Mesendoderm (in vitro differentiated cells): ENCODE data around the gene FUT9.

ENCODE experiments used
- DNase-seq: peaks from one replicate; pipeline ENCODE4 v3.0.0; 2013
- H2AK5ac ChIP-seq: 2 replicates; pipeline ENCODE4 v1.6.1; 2013; ENCODE audit warnings: low read length, inconsistent platforms
- H2BK120ac ChIP-seq: 2 replicates; pipeline ENCODE4 v1.6.1; 2013; ENCODE audit warnings: low read depth, mild to moderate bottlenecking, low read length, moderate library complexity, mixed read lengths
- H2BK15ac ChIP-seq: replicated peaks from 2 replicates; pipeline ENCODE4 v1.6.1; 2013; ENCODE audit warnings: low read depth, mild to moderate bottlenecking, moderate library complexity
- H2BK5ac ChIP-seq: 2 replicates; pipeline ENCODE4 v1.6.1; 2013; ENCODE audit warnings: low read length, inconsistent platforms
- H3K18ac ChIP-seq: 2 replicates; pipeline ENCODE4 v1.6.1; 2013; ENCODE audit warnings: mild to moderate bottlenecking, low read length, mixed read lengths
- H3K23ac ChIP-seq: one replicate; pipeline ENCODE4 v1.6.1; 2013; ENCODE audit warnings: low read length
- H3K27ac ChIP-seq: 2 replicates; pipeline ENCODE4 v1.5.1; 2013; ENCODE audit warnings: low read depth, mild to moderate bottlenecking, inconsistent platforms, low read length, moderate library complexity
- H3K27me3 ChIP-seq: 2 replicates; pipeline ENCODE4 v1.6.1; 2013; ENCODE audit warnings: low read length, control low read depth, mild to moderate bottlenecking, inconsistent platforms; ENCODE audit not compliant: insufficient read depth, poor library complexity
- H3K36me3 ChIP-seq: 2 replicates; pipeline ENCODE4 v1.6.1; 2013; ENCODE audit warnings: low read length, inconsistent platforms; ENCODE audit not compliant: control insufficient read depth, insufficient read depth
- H3K4ac ChIP-seq: one replicate; pipeline ENCODE4 v1.6.1; 2013; ENCODE audit warnings: low read depth, mild to moderate bottlenecking, low read length, moderate library complexity
- H3K4me1 ChIP-seq: 2 replicates; pipeline ENCODE4 v1.6.1; 2013; ENCODE audit warnings: low read depth, low read length, inconsistent platforms; ENCODE audit not compliant: control insufficient read depth
- H3K4me2 ChIP-seq: 2 replicates; pipeline ENCODE4 v1.6.1; 2013; ENCODE audit warnings: low read length
- H3K4me3 ChIP-seq: 2 replicates; pipeline ENCODE4 v1.5.1; 2013; ENCODE audit warnings: mild to moderate bottlenecking, low read length
- H3K56ac ChIP-seq: one replicate; pipeline ENCODE4 v1.6.1; 2013; ENCODE audit warnings: low read length
- H3K79me1 ChIP-seq: 2 replicates; pipeline ENCODE4 v1.6.1; 2013; ENCODE audit warnings: low read length, inconsistent platforms
- H3K79me2 ChIP-seq: 2 replicates; pipeline ENCODE4 v1.6.1; 2013; ENCODE audit warnings: mild to moderate bottlenecking, low read length; ENCODE audit not compliant: control insufficient read depth, insufficient read depth
- H3K9ac ChIP-seq: 2 replicates; pipeline ENCODE4 v1.6.1; 2013; ENCODE audit warnings: low read length, inconsistent platforms
- H4K5ac ChIP-seq: one replicate; pipeline ENCODE4 v1.6.1; 2013; ENCODE audit warnings: low read length
- H4K8ac ChIP-seq: one replicate; pipeline ENCODE4 v1.6.1; 2013; ENCODE audit warnings: low read depth, mild to moderate bottlenecking, control low read depth, low read length, moderate library complexity
- WGBS: extraction: QIAGEN DNeasy Blood & Tissue Kit; methylation state at CpG from one replicate; pipeline ENCODE4 v1.1.7; 2013; ENCODE audit warnings: low lambda C conversion rate, missing lambda C conversion rate; ENCODE audit not compliant: insufficient coverage; ENCODE audit errors: extremely low coverage; 5-methylcytosine and 5-hydroxymethylcytosine counted together

Gene FUT9

DNA sequence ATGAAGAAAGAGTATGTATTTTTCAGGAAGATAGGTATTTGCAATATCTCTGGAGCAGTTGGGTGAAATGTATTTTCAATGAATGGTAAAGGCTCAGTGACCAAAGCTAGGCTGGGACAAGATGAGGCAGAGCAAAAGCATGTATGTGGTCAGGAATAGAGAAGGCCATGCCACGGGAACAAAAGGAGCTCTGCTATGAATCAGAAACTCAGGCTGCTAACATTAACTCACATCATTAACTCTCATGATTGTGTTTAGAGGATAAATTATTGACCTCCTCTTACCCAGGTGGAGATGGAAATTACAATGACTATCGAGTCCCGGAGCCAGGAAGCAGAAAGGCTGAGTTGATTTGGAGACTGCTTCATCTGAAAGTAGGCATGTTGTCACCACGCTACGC lies 220.2 kb downstream of the FUT9 start:
- no peak for DNase-seq
- H3K23ac ChIP-seq, result no peak overlapping the region
- no peaks in the 10 kb centered on the region for H3K4me1 ChIP-seq

DNA sequence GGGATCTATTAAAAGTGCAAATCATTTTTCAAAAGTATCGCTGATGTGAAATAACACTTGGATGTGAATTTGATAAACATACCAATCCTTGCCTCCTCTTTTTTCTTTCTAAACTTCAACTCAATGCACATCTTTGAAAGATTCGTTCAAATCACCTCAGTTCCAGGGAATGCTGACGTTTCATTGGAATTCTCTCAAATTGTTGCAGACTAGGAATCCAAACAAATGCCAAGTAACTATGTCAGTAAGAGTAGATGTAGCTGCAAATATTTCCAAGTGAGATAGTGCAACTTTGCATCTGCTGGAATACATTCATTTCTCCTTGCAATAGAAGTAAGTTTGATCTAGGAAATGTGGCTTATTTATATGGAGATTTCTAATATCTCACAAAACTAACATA lies 220.7 kb downstream of the FUT9 start:
- Histone ChIP-seq H3K79me2 (no peaks in the 10 kb centered on the region), H3K23ac (no peak overlapping the region), H3K18ac (no peak overlapping the region), H2BK5ac (no peak overlapping the region), H3K4me1 (no peaks in the 10 kb centered on the region), H2AK5ac (no peak overlapping the region), H4K8ac (no peak overlapping the region), H3K27me3 (no peaks in the 10 kb centered on the region), H2BK15ac (no peak overlapping the region), H3K4me2 (no peak overlapping the region), H2BK120ac (no peak overlapping the region), H3K9ac (no peak overlapping the region), H3K4ac (no peak overlapping the region), H3K36me3 (no peaks in the 10 kb centered on the region), H3K79me1 (no peaks in the 10 kb centered on the region), H4K5ac (no peak overlapping the region), H3K4me3 (no peak overlapping the region), H3K27ac (no peak overlapping the region), H3K56ac (no peak overlapping the region)
- no CpG with 5 or more reads among the region's 3 CpGs for WGBS
- DNase-seq, result no peak

More for the DNA sequence above, 220.2 kb downstream of the FUT9 start:
- no peak overlapping the region for H2BK15ac ChIP-seq
- no peak overlapping the region for H3K4ac ChIP-seq
- H3K27me3 ChIP-seq, result no peaks in the 10 kb centered on the region
- no CpG with 5 or more reads among the region's 5 CpGs for WGBS
- H3K79me1 ChIP-seq, result no peaks in the 10 kb centered on the region
- no peaks in the 10 kb centered on the region for H3K79me2 ChIP-seq
- no peak overlapping the region for H3K9ac ChIP-seq
- H3K36me3 ChIP-seq, result no peaks in the 10 kb centered on the region
- no peak overlapping the region for H3K4me2 ChIP-seq
- H2BK5ac ChIP-seq, result no peak overlapping the region
- no peak overlapping the region for H3K27ac ChIP-seq
- no peak overlapping the region for H4K8ac ChIP-seq
- no peak overlapping the region for H4K5ac ChIP-seq
- no peak overlapping the region for H3K18ac ChIP-seq
- H3K4me3 ChIP-seq, result no peak overlapping the region
- no peak overlapping the region for H2AK5ac ChIP-seq
- no peak overlapping the region for H2BK120ac ChIP-seq
- H3K56ac ChIP-seq, result no peak overlapping the region

DNA sequence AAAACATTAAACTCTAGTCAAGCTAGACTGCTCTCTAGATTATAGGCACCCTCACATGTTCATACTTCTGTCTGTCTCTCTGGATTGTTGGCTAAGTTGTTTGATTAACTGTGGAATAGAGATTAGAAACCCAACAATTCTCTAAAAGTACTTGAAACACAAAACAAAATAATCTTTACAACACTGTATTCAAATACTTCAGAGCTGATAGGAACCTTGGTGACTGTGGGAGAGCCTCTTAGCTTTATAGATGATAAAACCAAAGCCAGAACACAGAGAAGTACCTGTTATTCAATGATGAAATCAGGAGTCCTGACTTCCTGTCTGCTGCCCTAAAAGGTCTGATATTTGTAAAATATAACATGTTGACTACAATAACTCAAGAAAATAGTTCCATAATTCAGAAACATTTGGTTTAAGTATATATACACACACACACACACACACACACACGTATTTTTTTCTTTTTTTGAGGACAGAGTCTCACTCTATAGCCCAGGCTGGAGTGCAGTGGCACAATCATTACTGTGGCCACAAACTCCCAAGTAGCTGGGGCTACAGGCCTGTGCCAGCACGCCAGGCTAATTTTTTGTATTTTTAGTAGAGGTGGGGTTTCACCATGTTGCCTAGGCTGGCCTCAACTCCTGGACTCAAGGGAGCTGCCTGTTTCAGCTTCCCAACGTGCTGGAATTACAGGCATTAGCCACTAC lies 222.0 kb downstream of the FUT9 start:
- Histone ChIP-seq H3K9ac (no peak overlapping the region), H3K4me1 (no peaks in the 10 kb centered on the region), H3K79me2 (no peaks in the 10 kb centered on the region), H2BK5ac (no peak overlapping the region), H3K18ac (no peak overlapping the region), H3K4me3 (no peak overlapping the region), H3K27ac (no peak overlapping the region), H2BK120ac (no peak overlapping the region), H3K79me1 (no peaks in the 10 kb centered on the region), H3K56ac (no peak overlapping the region), H4K8ac (no peak overlapping the region), H3K4me2 (no peak overlapping the region), H2AK5ac (no peak overlapping the region), H4K5ac (no peak overlapping the region), H3K27me3 (no peaks in the 10 kb centered on the region), H3K36me3 (no peaks in the 10 kb centered on the region), H3K4ac (no peak overlapping the region), H2BK15ac (no peak overlapping the region), H3K23ac (no peak overlapping the region)
- WGBS, result no CpG with 5 or more reads among the region's 3 CpGs
- DNase-seq, result no peak

DNA sequence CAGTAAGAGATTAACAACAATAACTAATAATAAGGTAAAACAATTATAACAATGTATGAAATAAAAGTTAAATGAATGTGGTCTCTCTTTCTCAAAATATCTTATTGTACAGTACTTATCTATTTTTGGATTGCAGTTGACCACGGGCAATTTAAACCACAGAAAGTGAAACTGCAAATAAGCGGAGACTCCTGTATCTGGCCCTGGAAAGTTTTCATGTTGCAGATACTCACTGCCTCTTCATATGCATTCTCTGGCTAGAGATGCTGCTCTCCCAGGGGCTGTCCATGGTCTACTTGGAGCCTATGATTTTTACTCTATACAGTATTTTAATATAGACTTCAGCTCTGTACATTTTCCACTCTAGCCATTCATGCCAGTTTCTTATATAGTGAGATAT lies 230.8 kb downstream of the FUT9 start:
- DNase-seq, result no peak
- Histone ChIP-seq H2BK5ac (no peak overlapping the region), H3K56ac (no peak overlapping the region), H4K8ac (no peak overlapping the region), H2AK5ac (no peak overlapping the region), H3K27me3 (no peaks in the 10 kb centered on the region), H2BK15ac (no peak overlapping the region), H3K4me1 (no peaks in the 10 kb centered on the region), H4K5ac (no peak overlapping the region), H3K4me2 (no peak overlapping the region), H2BK120ac (no peak overlapping the region), H3K36me3 (no peaks in the 10 kb centered on the region), H3K9ac (no peak overlapping the region), H3K79me2 (no peaks in the 10 kb centered on the region), H3K23ac (no peak overlapping the region), H3K18ac (no peak overlapping the region), H3K27ac (no peak overlapping the region), H3K4ac (no peak overlapping the region), H3K4me3 (no peak overlapping the region), H3K79me1 (no peaks in the 10 kb centered on the region)
- WGBS, result no CpG with 5 or more reads among the region's 2 CpGs

DNA sequence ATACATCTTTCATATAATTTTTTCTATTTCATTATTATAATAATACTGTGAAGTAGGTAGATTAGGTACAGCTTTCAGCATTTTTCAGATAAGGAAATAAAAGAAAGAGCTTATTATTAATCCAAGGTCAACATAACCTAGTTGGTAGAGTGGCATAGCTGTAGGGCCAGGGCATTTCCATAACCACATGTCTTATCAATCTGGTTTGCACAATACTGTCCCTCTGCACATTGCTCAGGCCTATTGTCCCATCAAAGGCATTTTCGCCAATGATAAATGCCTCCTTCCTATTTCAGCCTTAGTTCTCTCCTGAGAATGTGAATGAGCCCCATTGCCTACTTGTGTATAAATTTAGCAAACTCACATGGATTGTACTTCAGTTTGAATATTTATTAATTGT lies 234.0 kb downstream of the FUT9 start:
- no peak for DNase-seq
- H2BK15ac ChIP-seq, result no peak overlapping the region
- WGBS, result no CpG with 5 or more reads among the region's 1 CpG

DNA sequence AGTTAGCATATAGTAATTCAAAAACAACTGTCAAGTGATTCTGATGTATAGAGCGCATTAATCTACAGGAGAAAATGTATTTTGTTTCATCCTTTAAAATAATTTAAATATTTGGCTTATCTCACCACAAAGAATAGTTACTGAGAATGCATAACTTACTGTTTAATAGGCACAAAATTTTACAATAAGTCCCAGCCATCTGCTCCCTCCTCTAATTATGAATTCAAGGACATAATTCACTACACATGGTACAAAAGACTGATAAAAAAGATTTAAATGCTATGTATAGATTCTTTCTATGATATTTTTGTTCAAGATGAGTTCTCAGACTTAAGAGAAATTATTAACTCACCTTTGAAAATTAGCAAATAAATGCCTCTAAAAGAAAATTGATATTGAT lies 242.0 kb downstream of the FUT9 start:
- Histone ChIP-seq H4K8ac (no peak overlapping the region), H3K79me1 (no peaks in the 10 kb centered on the region), H3K4me2 (no peak overlapping the region), H3K27me3 (no peaks in the 10 kb centered on the region), H3K56ac (no peak overlapping the region), H3K23ac (no peak overlapping the region), H3K9ac (no peak overlapping the region), H3K36me3 (no peaks in the 10 kb centered on the region), H3K18ac (no peak overlapping the region), H2BK120ac (no peak overlapping the region), H2BK5ac (no peak overlapping the region), H3K4ac (no peak overlapping the region), H2BK15ac (no peak overlapping the region), H4K5ac (no peak overlapping the region), H2AK5ac (no peak overlapping the region), H3K79me2 (no peaks in the 10 kb centered on the region), H3K27ac (no peak overlapping the region), H3K4me3 (no peak overlapping the region), H3K4me1 (no peaks in the 10 kb centered on the region)
- no peak for DNase-seq
- WGBS, result no CpG with 5 or more reads among the region's 1 CpG

More for the DNA sequence above, 234.0 kb downstream of the FUT9 start:
- no peak overlapping the region for H3K27ac ChIP-seq
- H4K8ac ChIP-seq, result no peak overlapping the region
- no peak overlapping the region for H2AK5ac ChIP-seq
- H2BK5ac ChIP-seq, result no peak overlapping the region
- H3K4me2 ChIP-seq, result no peak overlapping the region
- H3K4ac ChIP-seq, result no peak overlapping the region
- H2BK120ac ChIP-seq, result no peak overlapping the region
- H3K36me3 ChIP-seq, result no peaks in the 10 kb centered on the region
- no peaks in the 10 kb centered on the region for H3K79me1 ChIP-seq
- H3K56ac ChIP-seq, result no peak overlapping the region
- no peak overlapping the region for H3K18ac ChIP-seq
- no peak overlapping the region for H3K23ac ChIP-seq
- H3K79me2 ChIP-seq, result no peaks in the 10 kb centered on the region
- no peaks in the 10 kb centered on the region for H3K4me1 ChIP-seq
- H3K9ac ChIP-seq, result no peak overlapping the region
- H3K27me3 ChIP-seq, result no peaks in the 10 kb centered on the region
- no peak overlapping the region for H3K4me3 ChIP-seq
- H4K5ac ChIP-seq, result no peak overlapping the region
